ENCODE results near the gene APBB1IP.

DNA sequence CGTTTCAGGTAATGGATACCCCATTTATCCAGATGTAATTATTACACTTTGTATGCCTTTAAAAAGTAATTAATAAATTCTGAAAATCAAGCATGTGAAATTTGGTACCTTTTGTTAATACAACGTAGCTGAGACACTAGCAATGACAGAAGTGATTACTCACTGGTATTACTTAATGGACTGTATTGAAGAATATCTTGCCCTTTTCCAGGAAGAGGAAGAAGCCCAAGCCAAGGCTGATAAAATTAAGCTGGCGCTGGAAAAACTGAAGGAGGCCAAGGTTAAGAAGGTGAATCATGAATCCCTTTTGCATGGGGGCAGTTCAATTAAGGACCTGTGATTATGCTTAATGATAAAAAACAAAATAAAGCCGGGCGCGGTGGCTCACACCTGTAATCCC, 64.8 kb downstream of the APBB1IP start:
- TF ChIP-seq POLR2A (IDR thresholded peaks at IDR 0.05; ENCODE audit: extremely low read depth, insufficient read length): no peak
- TF ChIP-seq, protein P1, sequence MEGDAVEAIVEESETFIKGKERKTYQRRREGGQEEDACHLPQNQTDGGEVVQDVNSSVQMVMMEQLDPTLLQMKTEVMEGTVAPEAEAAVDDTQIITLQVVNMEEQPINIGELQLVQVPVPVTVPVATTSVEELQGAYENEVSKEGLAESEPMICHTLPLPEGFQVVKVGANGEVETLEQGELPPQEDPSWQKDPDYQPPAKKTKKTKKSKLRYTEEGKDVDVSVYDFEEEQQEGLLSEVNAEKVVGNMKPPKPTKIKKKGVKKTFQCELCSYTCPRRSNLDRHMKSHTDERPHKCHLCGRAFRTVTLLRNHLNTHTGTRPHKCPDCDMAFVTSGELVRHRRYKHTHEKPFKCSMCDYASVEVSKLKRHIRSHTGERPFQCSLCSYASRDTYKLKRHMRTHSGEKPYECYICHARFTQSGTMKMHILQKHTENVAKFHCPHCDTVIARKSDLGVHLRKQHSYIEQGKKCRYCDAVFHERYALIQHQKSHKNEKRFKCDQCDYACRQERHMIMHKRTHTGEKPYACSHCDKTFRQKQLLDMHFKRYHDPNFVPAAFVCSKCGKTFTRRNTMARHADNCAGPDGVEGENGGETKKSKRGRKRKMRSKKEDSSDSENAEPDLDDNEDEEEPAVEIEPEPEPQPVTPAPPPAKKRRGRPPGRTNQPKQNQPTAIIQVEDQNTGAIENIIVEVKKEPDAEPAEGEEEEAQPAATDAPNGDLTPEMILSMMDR (IDR thresholded peaks at IDR 0.05; ENCODE audit: low read depth, low read length): no peak
